ENCODE data around the gene KRABD2.
"Not testable (repeated sequence)": the region's sequence is repeated elsewhere in the genome, so short reads cannot be mapped to it uniquely, and the experiment has no call there.

Gene KRABD2

GRCh38 chr17:8376271-8377067, at the start of gene KRABD2:
TSS of gene KRABD2 (minus strand) at chr17:8376704.
- peak; percentile 89 for DNase-seq (ENCODE audit: low spot score)

- no peak for DNase-seq (ENCODE audit: low spot score)
These were observed 45.1 kb upstream of the KRABD2 start for GRCh38 chr17:8421571-8421970.

GRCh38 chr17:8420041-8420934, 43.8 kb upstream of the KRABD2 start:
- no peak for DNase-seq (ENCODE audit: low spot score)

- no peak for DNase-seq (ENCODE audit: low spot score)
These were observed 42.8 kb upstream of the KRABD2 start for GRCh38 chr17:8419305-8419704.

- DNase-seq (ENCODE audit: low spot score), result no peak
These were observed 42.0 kb upstream of the KRABD2 start for GRCh38 chr17:8418471-8418870.

- no peak for DNase-seq (ENCODE audit: low spot score)
These were observed 41.3 kb upstream of the KRABD2 start for GRCh38 chr17:8417806-8418205.

GRCh38 chr17:8413938-8414337, 37.4 kb upstream of the KRABD2 start:
- no peak for DNase-seq (ENCODE audit: low spot score)

GRCh38 chr17:8413328-8413727, 36.8 kb upstream of the KRABD2 start:
- no peak for DNase-seq (ENCODE audit: low spot score)

- no peak for DNase-seq (ENCODE audit: low spot score)
These were observed 35.6 kb upstream of the KRABD2 start for GRCh38 chr17:8412089-8412488.

GRCh38 chr17:8410883-8411238, 34.4 kb upstream of the KRABD2 start:
- no peak for DNase-seq (ENCODE audit: low spot score)

- DNase-seq (ENCODE audit: low spot score), result peak; percentile 75
These were observed 33.7 kb upstream of the KRABD2 start for GRCh38 chr17:8409966-8410882.

GRCh38 chr17:8408371-8408770, 31.9 kb upstream of the KRABD2 start:
- no peak for DNase-seq (ENCODE audit: low spot score)

- DNase-seq (ENCODE audit: low spot score), result no peak
These were observed 29.7 kb upstream of the KRABD2 start for GRCh38 chr17:8406174-8406573.

GRCh38 chr17:8405499-8406016, 29.1 kb upstream of the KRABD2 start:
- no peak for DNase-seq (ENCODE audit: low spot score)

GRCh38 chr17:8402921-8403536, 26.5 kb upstream of the KRABD2 start:
- no peak for DNase-seq (ENCODE audit: low spot score)

GRCh38 chr17:8401107-8401506, 24.6 kb upstream of the KRABD2 start:
- DNase-seq (ENCODE audit: low spot score), result no peak

GRCh38 chr17:8398980-8399379, 22.5 kb upstream of the KRABD2 start:
- no peak for DNase-seq (ENCODE audit: low spot score)

GRCh38 chr17:8397636-8398035, 21.1 kb upstream of the KRABD2 start, which contains the start of gene RNF222:
TSS of gene RNF222 (minus strand) at chr17:8397827. CDS start at chr17:8393461, 4,366 bp downstream.
- DNase-seq (ENCODE audit: low spot score), result no peak

- DNase-seq (ENCODE audit: low spot score), result not testable (repeated sequence)
These were observed 18.0 kb upstream of the KRABD2 start for GRCh38 chr17:8394497-8394896.

GRCh38 chr17:8393470-8394231, 17.1 kb upstream of the KRABD2 start:
- peak; percentile 57 for DNase-seq (ENCODE audit: low spot score)
